ENCODE measurements around the gene PYROXD2.

DNA sequence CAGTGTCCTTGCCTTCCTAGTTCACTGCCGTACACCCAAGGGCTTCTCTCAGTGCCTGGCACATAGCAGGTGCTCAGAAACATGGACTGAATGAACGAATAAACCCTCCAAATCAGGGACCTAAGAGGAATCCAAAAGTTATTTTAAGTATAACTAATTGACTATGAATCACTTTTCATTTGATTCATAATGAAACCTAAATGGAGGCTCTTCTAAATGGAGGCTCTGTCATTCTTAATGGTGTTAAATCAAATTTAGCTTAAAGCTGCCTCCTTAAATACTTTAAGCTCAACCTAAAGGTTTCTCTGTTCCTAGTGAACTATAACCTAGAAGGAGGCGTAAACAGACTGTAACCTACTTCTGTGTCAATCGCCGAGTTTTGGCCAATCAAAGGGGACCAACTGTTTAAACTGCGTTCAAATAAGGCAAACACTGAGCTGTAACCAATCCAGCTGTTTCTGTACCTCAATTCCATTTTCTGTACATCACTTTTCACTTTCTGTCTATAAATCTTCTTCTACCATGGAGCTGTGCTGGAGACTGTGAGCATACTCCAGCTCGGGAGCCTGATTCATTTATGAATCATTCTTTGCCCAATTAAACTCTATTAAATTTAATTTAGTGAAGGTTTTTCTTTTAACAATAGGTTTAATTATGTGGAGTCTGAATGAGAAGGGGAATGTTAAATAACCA, 11.0 kb downstream of the PYROXD2 start:
- TF ChIP-seq, protein P1, sequence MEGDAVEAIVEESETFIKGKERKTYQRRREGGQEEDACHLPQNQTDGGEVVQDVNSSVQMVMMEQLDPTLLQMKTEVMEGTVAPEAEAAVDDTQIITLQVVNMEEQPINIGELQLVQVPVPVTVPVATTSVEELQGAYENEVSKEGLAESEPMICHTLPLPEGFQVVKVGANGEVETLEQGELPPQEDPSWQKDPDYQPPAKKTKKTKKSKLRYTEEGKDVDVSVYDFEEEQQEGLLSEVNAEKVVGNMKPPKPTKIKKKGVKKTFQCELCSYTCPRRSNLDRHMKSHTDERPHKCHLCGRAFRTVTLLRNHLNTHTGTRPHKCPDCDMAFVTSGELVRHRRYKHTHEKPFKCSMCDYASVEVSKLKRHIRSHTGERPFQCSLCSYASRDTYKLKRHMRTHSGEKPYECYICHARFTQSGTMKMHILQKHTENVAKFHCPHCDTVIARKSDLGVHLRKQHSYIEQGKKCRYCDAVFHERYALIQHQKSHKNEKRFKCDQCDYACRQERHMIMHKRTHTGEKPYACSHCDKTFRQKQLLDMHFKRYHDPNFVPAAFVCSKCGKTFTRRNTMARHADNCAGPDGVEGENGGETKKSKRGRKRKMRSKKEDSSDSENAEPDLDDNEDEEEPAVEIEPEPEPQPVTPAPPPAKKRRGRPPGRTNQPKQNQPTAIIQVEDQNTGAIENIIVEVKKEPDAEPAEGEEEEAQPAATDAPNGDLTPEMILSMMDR (conservative IDR thresholded peaks at IDR 0.05; ENCODE audit: low read depth in 2 of 2): no peak
- no peak for TF ChIP-seq EZH2 (IDR thresholded peaks at IDR 0.05; ENCODE audit: low read depth, unreplicated experiment)
- no peak for TF ChIP-seq EZH2phosphoT487 (IDR thresholded peaks at IDR 0.05; ENCODE audit: unreplicated experiment)
- TF ChIP-seq POLR2AphosphoS5 (IDR thresholded peaks at IDR 0.05; ENCODE audit: low read depth): no peak
- no peak for TF ChIP-seq ZNF331 (CRISPR knock-in tag; IDR thresholded peaks at IDR 0.05; ENCODE audit: low read depth)
- TF ChIP-seq STAT1 (IDR thresholded peaks at IDR 0.05; ENCODE audit: unreplicated experiment): no peak
- no peak for TF ChIP-seq CREB1 (CRISPR knock-in tag; IDR thresholded peaks at IDR 0.05; ENCODE audit: low read depth)
- TF ChIP-seq, protein P2, sequence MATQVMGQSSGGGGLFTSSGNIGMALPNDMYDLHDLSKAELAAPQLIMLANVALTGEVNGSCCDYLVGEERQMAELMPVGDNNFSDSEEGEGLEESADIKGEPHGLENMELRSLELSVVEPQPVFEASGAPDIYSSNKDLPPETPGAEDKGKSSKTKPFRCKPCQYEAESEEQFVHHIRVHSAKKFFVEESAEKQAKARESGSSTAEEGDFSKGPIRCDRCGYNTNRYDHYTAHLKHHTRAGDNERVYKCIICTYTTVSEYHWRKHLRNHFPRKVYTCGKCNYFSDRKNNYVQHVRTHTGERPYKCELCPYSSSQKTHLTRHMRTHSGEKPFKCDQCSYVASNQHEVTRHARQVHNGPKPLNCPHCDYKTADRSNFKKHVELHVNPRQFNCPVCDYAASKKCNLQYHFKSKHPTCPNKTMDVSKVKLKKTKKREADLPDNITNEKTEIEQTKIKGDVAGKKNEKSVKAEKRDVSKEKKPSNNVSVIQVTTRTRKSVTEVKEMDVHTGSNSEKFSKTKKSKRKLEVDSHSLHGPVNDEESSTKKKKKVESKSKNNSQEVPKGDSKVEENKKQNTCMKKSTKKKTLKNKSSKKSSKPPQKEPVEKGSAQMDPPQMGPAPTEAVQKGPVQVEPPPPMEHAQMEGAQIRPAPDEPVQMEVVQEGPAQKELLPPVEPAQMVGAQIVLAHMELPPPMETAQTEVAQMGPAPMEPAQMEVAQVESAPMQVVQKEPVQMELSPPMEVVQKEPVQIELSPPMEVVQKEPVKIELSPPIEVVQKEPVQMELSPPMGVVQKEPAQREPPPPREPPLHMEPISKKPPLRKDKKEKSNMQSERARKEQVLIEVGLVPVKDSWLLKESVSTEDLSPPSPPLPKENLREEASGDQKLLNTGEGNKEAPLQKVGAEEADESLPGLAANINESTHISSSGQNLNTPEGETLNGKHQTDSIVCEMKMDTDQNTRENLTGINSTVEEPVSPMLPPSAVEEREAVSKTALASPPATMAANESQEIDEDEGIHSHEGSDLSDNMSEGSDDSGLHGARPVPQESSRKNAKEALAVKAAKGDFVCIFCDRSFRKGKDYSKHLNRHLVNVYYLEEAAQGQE (IDR thresholded peaks at IDR 0.05; ENCODE audit: unreplicated experiment): no peak
- TF ChIP-seq ETS1 (IDR thresholded peaks at IDR 0.05): no peak
- TF ChIP-seq NANOG (IDR thresholded peaks at IDR 0.05; ENCODE audit: borderline replicate concordance): no peak
